ENCODE data around the gene MORN2.

DNA sequence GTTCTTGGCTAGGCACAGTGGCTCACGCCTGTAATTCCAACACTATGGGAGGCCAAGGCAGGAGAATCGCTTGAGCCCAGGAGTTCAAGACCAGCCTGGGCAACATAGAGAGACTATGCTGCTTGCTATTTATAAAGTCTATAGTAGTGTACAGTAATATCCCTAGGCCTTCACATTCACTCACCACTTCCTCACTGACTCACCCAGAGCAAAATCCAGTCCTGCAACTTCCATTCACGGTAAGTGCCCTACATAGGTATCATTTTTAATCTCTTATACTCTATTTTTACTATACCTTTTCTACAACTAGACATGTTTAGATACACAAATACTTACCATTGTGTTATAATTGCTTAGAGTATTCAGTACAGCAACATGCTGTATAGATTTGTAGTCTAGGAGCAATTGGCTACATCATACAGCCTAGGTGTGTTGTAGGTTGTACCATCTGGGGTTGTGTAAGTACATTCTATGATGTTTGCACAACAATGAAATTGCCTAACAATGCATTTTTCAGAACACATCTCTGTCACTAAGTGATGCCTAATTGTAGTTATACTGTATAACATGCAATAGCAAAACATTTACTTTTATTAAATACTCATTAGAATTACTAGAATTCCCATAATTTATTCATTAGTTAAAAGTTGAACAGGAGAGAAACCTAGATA is 8.9 kb upstream of the MORN2 start:
- TF ChIP-seq EZH2 (IDR thresholded peaks at IDR 0.05; ENCODE audit: borderline replicate concordance, insufficient read depth, low read depth, low read length, poor library complexity, severe bottlenecking) (no peak), CTCF (IDR thresholded peaks at IDR 0.05) (no peak)

Data from B cell (primary cell).